OCI-LY1 (cell line): ENCODE data around the gene PICK1.

Experiments used
- EZH2 ChIP-seq: fragments of 200-600 bp; sonication (generic), shearing (Covaris generic); IDR thresholded peaks from 2 replicates; pipeline ENCODE4 v1.8.0; 2017; ENCODE audit warnings: borderline replicate concordance, mixed run types, mild to moderate bottlenecking, antibody characterized with exemption, low read length, moderate library complexity, mixed read lengths
- TF ChIP-seq, protein P1 (sequence below): fragments of 200-600 bp; sonication (generic), shearing (Covaris generic); IDR thresholded peaks from 2 replicates; pipeline ENCODE4 v1.5.1; 2017; ENCODE audit warnings: mild to moderate bottlenecking, antibody characterized with exemption, low read length, moderate library complexity, mixed read lengths

DNA sequence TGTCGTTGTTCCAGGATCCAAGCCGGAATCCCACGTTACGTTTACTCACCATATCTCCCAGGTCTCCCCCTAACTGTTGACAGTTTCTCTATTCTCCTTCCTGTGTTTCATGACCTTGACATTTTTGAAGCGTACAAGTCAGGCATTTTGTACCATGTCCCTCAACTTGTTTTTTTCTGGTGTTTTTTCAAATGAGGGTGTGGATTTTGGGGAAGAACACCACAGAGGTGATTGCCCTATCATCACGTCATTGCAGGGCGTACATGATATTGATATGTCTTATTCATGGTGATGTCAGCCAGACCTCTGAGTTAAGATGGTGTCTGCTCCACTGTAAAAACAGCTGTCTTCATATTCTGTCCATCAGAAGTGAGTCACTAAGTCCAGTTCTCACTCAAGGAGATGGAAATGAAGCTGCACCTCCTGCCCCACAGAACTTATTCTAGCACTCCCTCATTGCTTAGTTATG is 44.6 kb upstream of the PICK1 start:
- no peak for TF ChIP-seq EZH2
- TF ChIP-seq, protein P1, sequence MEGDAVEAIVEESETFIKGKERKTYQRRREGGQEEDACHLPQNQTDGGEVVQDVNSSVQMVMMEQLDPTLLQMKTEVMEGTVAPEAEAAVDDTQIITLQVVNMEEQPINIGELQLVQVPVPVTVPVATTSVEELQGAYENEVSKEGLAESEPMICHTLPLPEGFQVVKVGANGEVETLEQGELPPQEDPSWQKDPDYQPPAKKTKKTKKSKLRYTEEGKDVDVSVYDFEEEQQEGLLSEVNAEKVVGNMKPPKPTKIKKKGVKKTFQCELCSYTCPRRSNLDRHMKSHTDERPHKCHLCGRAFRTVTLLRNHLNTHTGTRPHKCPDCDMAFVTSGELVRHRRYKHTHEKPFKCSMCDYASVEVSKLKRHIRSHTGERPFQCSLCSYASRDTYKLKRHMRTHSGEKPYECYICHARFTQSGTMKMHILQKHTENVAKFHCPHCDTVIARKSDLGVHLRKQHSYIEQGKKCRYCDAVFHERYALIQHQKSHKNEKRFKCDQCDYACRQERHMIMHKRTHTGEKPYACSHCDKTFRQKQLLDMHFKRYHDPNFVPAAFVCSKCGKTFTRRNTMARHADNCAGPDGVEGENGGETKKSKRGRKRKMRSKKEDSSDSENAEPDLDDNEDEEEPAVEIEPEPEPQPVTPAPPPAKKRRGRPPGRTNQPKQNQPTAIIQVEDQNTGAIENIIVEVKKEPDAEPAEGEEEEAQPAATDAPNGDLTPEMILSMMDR: no peak
